Neural progenitor cell (in vitro differentiated cells): ENCODE data around the gene LMNB1.

Experiments used
- CTCF ChIP-seq: fragments of 200-600 bp; sonication (generic); IDR thresholded peaks from 2 replicates; pipeline ENCODE4 v1.5.1; 2017; ENCODE audit warnings: antibody characterized with exemption, mild to moderate bottlenecking
- EZH2phosphoT487 ChIP-seq: fragments of 200-600 bp; sonication (generic); IDR thresholded peaks from 2 replicates; pipeline ENCODE4 v1.6.1; 2017; ENCODE audit warnings: antibody characterized with exemption

DNA sequence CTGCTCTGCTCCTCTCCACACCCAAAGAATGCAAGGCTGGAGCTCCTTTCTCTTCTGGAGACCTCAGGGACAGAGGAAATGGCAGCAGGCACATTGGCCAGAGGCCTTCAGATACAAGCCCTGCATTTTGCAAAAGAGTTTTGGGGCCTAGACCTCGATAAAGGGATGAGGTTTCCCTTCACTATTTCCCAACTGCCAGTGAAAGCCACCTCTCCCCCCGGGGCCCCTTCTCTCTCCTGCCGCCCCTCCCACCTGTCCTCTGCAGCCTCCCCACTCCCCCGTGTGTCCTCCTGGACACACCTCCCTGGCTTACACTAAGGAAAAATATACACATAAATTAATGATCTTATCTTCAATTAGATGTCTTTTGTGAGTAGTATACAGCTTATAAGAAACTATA, 21.3 kb upstream of the LMNB1 start:
- TF ChIP-seq CTCF (no peak), EZH2phosphoT487 (no peak)
